HEK293 (cell line): ENCODE data around the gene NELL1.

ENCODE experiments used
- CTCF ChIA-PET: fragments of 350-600 bp; formaldehyde crosslinking; extraction: SDS; loops from one replicate; lab custom pipeline; 2021; ENCODE audit warnings: antibody characterized with exemption; lab: Yijun Ruan, JAX
- POLR2A ChIA-PET: fragments of 300-600 bp; formaldehyde crosslinking; extraction: SDS; loops from one replicate; lab custom pipeline; 2020; ENCODE audit warnings: antibody characterized with exemption, inconsistent platforms; lab: Yijun Ruan, JAX
- H3K27ac ChIP-seq: fragments of 200-500 bp; sonication (Bioruptor generic); 2 replicates; pipeline ENCODE4 v1.5.1; 2014; ENCODE audit warnings: low read depth, low read length, control low read depth, inconsistent platforms; ENCODE audit errors: extremely low read depth
- H3K36me3 ChIP-seq, 2 experiments: fragments of 200-500 bp in 1 of 2; sonication (Bioruptor generic) in 1 of 2; 1 replicate in 1 of 2; 2 replicates in 1 of 2; pipeline ENCODE4 v1.5.1; 2014 to 2017; ENCODE audit warnings: inconsistent platforms in 2 of 2, low read length in 2 of 2; ENCODE audit not compliant: control insufficient read depth in 2 of 2, insufficient read depth in 1 of 2
- H3K4me1 ChIP-seq: fragments of 200-500 bp; sonication (Bioruptor generic); 2 replicates; pipeline ENCODE4 v1.5.1; 2014; ENCODE audit warnings: mild to moderate bottlenecking, low read length, inconsistent platforms; ENCODE audit not compliant: control insufficient read depth, insufficient read depth
- H3K4me3 ChIP-seq: 2 replicates; pipeline ENCODE4 v1.5.1; 2011; ENCODE audit warnings: low read depth, mild to moderate bottlenecking, control low read depth, low read length, moderate library complexity
- H3K9me3 ChIP-seq: fragments of 200-500 bp; sonication (Bioruptor generic); 2 replicates; pipeline ENCODE4 v1.5.1; 2014; ENCODE audit warnings: low read depth, low read length, inconsistent platforms; ENCODE audit not compliant: control insufficient read depth, insufficient read depth
- FEZF1 ChIP-seq: fragments of 450-650 bp; formaldehyde crosslinking; IDR thresholded peaks from 2 replicates; pipeline ENCODE4 v1.5.1; 2016; ENCODE audit warnings: missing biosample characterization, missing genetic modification characterization
- GFI1B ChIP-seq: fragments of 450-650 bp; formaldehyde crosslinking; IDR thresholded peaks from 2 replicates; pipeline ENCODE4 v1.5.1; 2016; ENCODE audit warnings: missing biosample characterization, missing genetic modification characterization
- OSR2 ChIP-seq: fragments of 450-650 bp; formaldehyde crosslinking; IDR thresholded peaks from 2 replicates; pipeline ENCODE4 v1.5.1; 2016; ENCODE audit warnings: missing biosample characterization, missing genetic modification characterization
- RBAK ChIP-seq: fragments of 450-650 bp; formaldehyde crosslinking; IDR thresholded peaks from 2 replicates; pipeline ENCODE4 v1.5.1; 2016; ENCODE audit warnings: missing biosample characterization, missing genetic modification characterization
- SP2 ChIP-seq: fragments of 450-650 bp; formaldehyde crosslinking; IDR thresholded peaks from 2 replicates; pipeline ENCODE4 v1.5.1; 2016; ENCODE audit warnings: missing biosample characterization, missing genetic modification characterization
- SP3 ChIP-seq: fragments of 450-650 bp; formaldehyde crosslinking; IDR thresholded peaks from 2 replicates; pipeline ENCODE4 v1.5.1; 2016; ENCODE audit warnings: missing biosample characterization, missing genetic modification characterization
- YY1 ChIP-seq: fragments of 450-650 bp; formaldehyde crosslinking; IDR thresholded peaks from 2 replicates; pipeline ENCODE4 v1.5.1; 2018; ENCODE audit warnings: missing biosample characterization, missing genetic modification characterization
- ZIC2 ChIP-seq: fragments of 450-650 bp; formaldehyde crosslinking; IDR thresholded peaks from 2 replicates; pipeline ENCODE4 v1.5.1; 2016; ENCODE audit warnings: missing biosample characterization, missing genetic modification characterization
- ZNF174 ChIP-seq: fragments of 450-650 bp; formaldehyde crosslinking; IDR thresholded peaks from 2 replicates; pipeline ENCODE4 v1.5.0; 2017; ENCODE audit warnings: missing biosample characterization, mild to moderate bottlenecking, missing genetic modification characterization
- ZNF19 ChIP-seq: fragments of 450-650 bp; formaldehyde crosslinking; IDR thresholded peaks from 2 replicates; pipeline ENCODE4; 2016; ENCODE audit warnings: missing biosample characterization, missing genetic modification characterization, low read depth
- ZNF24 ChIP-seq: fragments of 450-650 bp; formaldehyde crosslinking; IDR thresholded peaks from 2 replicates; pipeline ENCODE4 v1.5.1; 2016; ENCODE audit warnings: missing biosample characterization, missing genetic modification characterization
- ZNF391 ChIP-seq: fragments of 450-650 bp; formaldehyde crosslinking; IDR thresholded peaks from 2 replicates; pipeline ENCODE4 v1.5.1; 2016; ENCODE audit warnings: low read depth, missing biosample characterization, missing genetic modification characterization, borderline replicate concordance
- ZNF76 ChIP-seq: fragments of 450-650 bp; formaldehyde crosslinking; IDR thresholded peaks from 2 replicates; pipeline ENCODE4; 2016; ENCODE audit warnings: low read depth, missing biosample characterization, missing genetic modification characterization, borderline replicate concordance
- ZSCAN23 ChIP-seq: fragments of 450-650 bp; formaldehyde crosslinking; IDR thresholded peaks from 2 replicates; pipeline ENCODE4 v1.5.1; 2016; ENCODE audit warnings: missing biosample characterization, missing genetic modification characterization
- TF ChIP-seq, protein P1 (sequence below): fragments of 450-650 bp; IDR thresholded peaks from 2 replicates; pipeline ENCODE4 v1.5.1; 2018; ENCODE audit warnings: missing biosample characterization, missing genetic modification characterization
- TF ChIP-seq, protein P2 (sequence below): fragments of 450-650 bp; formaldehyde crosslinking; IDR thresholded peaks from 2 replicates; pipeline ENCODE4 v1.5.1; 2016; ENCODE audit warnings: missing biosample characterization, missing genetic modification characterization
- TF ChIP-seq, protein P3 (sequence below): fragments of 450-650 bp; formaldehyde crosslinking; IDR thresholded peaks from 2 replicates; pipeline ENCODE4 v1.5.1; 2016; ENCODE audit warnings: missing biosample characterization, missing genetic modification characterization
- TF ChIP-seq, protein P4 (sequence below): fragments of 450-650 bp; formaldehyde crosslinking; IDR thresholded peaks from 2 replicates; pipeline ENCODE4 v1.5.1; 2016; ENCODE audit warnings: missing biosample characterization, missing genetic modification characterization, borderline replicate concordance

Gene NELL1

DNA sequence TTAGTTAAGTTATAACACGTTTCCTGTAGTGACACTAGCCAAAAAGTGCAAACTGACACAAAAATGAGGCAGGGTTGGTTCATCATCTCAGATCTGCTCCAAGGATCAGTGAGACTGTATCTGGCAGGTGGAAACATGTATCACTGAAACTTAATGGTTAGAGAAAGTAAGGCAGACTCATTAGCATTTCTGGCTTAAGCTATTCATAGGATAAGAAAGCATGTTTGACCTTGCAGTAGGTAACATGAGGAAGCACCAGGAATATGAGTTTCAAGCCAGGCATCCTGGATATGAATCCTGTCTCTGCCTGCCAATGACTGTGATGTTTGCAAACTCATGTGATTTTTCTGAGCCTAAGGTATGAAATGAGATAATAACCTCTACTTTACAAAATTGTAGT lies 732.1 kb downstream of the NELL1 start:
- Histone ChIP-seq H3K4me3 (no peak overlapping the region), H3K36me3 (no peaks in the 10 kb centered on the region), H3K9me3 (no peaks in the 10 kb centered on the region), H3K27ac (no peak overlapping the region), H3K4me1 (no peaks in the 10 kb centered on the region)
- CTCF ChIA-PET: interaction anchor here (0.6 kb wide), 1 partner anchor 501 kb away, joined by 3 read pairs; no protein-coding TSS in a partner anchor
- POLR2A ChIA-PET: no interaction called here
- TF ChIP-seq ZNF19: no peak
- TF ChIP-seq ZNF76 (tag by site-specific recombination): no peak
- TF ChIP-seq SP2 (tag by site-specific recombination): no peak

DNA sequence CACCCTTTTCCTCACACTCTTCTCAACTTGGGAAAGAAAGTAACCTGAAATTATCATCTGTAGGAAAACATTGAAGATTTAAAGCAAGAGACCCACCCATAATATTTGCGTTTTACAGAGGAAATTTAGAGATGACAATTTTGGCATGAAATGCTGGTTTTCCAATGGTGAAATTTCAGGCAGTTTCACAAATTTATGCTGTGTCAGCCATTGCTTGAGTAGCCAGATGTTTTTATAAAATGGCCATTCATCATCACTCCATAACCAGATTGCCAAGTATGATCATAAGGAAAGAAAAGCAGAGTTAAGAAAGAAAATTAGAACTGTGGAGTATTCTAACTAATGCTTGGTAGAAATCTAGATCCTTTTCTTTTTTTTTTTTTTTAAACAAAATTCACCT lies 732.9 kb downstream of the NELL1 start:
- CTCF ChIA-PET: no interaction called here
- TF ChIP-seq ZNF391 (tag by site-specific recombination) (no peak), FEZF1 (tag by site-specific recombination) (no peak), GFI1B (tag by site-specific recombination) (no peak), ZIC2 (no peak), OSR2 (no peak), ZNF24 (tag by site-specific recombination) (no peak), RBAK (tag by site-specific recombination) (no peak), SP3 (tag by site-specific recombination) (no peak), ZSCAN23 (tag by site-specific recombination) (no peak)
- TF ChIP-seq, protein P1, sequence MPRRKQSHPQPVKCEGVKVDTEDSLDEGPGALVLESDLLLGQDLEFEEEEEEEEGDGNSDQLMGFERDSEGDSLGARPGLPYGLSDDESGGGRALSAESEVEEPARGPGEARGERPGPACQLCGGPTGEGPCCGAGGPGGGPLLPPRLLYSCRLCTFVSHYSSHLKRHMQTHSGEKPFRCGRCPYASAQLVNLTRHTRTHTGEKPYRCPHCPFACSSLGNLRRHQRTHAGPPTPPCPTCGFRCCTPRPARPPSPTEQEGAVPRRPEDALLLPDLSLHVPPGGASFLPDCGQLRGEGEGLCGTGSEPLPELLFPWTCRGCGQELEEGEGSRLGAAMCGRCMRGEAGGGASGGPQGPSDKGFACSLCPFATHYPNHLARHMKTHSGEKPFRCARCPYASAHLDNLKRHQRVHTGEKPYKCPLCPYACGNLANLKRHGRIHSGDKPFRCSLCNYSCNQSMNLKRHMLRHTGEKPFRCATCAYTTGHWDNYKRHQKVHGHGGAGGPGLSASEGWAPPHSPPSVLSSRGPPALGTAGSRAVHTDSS (tag by site-specific recombination): no peak
- TF ChIP-seq, protein P2, sequence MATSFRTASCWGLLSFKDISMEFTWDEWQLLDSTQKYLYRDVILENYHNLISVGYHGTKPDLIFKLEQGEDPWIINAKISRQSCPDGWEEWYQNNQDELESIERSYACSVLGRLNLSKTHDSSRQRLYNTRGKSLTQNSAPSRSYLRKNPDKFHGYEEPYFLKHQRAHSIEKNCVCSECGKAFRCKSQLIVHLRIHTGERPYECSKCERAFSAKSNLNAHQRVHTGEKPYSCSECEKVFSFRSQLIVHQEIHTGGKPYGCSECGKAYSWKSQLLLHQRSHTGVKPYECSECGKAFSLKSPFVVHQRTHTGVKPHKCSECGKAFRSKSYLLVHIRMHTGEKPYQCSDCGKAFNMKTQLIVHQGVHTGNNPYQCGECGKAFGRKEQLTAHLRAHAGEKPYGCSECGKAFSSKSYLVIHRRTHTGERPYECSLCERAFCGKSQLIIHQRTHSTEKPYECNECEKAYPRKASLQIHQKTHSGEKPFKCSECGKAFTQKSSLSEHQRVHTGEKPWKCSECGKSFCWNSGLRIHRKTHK (tag by site-specific recombination): no peak
- TF ChIP-seq, protein P3, sequence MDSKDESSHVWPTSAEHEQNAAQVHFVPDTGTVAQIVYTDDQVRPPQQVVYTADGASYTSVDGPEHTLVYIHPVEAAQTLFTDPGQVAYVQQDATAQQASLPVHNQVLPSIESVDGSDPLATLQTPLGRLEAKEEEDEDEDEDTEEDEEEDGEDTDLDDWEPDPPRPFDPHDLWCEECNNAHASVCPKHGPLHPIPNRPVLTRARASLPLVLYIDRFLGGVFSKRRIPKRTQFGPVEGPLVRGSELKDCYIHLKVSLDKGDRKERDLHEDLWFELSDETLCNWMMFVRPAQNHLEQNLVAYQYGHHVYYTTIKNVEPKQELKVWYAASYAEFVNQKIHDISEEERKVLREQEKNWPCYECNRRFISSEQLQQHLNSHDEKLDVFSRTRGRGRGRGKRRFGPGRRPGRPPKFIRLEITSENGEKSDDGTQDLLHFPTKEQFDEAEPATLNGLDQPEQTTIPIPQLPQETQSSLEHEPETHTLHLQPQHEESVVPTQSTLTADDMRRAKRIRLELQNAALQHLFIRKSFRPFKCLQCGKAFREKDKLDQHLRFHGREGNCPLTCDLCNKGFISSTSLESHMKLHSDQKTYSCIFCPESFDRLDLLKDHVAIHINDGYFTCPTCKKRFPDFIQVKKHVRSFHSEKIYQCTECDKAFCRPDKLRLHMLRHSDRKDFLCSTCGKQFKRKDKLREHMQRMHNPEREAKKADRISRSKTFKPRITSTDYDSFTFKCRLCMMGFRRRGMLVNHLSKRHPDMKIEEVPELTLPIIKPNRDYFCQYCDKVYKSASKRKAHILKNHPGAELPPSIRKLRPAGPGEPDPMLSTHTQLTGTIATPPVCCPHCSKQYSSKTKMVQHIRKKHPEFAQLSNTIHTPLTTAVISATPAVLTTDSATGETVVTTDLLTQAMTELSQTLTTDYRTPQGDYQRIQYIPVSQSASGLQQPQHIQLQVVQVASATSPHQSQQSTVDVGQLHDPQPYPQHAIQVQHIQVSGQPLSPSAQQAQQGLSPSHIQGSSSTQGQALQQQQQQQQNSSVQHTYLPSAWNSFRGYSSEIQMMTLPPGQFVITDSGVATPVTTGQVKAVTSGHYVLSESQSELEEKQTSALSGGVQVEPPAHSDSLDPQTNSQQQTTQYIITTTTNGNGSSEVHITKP (tag by site-specific recombination): no peak
- POLR2A ChIA-PET: no interaction called here
- Histone ChIP-seq H3K27ac (no peak overlapping the region), H3K9me3 (no peaks in the 10 kb centered on the region), H3K4me1 (no peaks in the 10 kb centered on the region), H3K4me3 (no peak overlapping the region), H3K36me3 (no peaks in the 10 kb centered on the region)

DNA sequence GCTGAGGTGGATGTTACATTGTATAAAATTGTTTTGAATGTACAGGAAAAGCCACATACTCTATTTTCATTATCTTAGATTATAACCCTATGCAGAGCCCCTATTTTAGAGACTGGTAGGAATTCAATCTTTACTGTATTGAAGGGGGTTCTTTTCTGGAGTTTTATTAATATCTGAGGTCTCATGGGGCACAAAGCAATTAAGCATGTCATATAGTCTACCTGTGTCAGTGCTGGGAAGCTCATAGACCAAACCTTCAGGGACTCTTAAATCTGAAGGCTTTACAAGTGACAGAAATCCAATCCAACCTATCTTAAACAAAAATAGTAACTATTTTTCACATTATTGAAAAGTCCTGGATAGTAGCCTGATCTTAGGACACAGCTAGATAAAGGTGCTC lies 733.7 kb downstream of the NELL1 start:
- ChIA-PET POLR2A (no interaction called here), CTCF (no interaction called here)
- TF ChIP-seq ZNF174 (tag by site-specific recombination) (no peak), YY1 (tag by site-specific recombination) (no peak)
- TF ChIP-seq, protein P4, sequence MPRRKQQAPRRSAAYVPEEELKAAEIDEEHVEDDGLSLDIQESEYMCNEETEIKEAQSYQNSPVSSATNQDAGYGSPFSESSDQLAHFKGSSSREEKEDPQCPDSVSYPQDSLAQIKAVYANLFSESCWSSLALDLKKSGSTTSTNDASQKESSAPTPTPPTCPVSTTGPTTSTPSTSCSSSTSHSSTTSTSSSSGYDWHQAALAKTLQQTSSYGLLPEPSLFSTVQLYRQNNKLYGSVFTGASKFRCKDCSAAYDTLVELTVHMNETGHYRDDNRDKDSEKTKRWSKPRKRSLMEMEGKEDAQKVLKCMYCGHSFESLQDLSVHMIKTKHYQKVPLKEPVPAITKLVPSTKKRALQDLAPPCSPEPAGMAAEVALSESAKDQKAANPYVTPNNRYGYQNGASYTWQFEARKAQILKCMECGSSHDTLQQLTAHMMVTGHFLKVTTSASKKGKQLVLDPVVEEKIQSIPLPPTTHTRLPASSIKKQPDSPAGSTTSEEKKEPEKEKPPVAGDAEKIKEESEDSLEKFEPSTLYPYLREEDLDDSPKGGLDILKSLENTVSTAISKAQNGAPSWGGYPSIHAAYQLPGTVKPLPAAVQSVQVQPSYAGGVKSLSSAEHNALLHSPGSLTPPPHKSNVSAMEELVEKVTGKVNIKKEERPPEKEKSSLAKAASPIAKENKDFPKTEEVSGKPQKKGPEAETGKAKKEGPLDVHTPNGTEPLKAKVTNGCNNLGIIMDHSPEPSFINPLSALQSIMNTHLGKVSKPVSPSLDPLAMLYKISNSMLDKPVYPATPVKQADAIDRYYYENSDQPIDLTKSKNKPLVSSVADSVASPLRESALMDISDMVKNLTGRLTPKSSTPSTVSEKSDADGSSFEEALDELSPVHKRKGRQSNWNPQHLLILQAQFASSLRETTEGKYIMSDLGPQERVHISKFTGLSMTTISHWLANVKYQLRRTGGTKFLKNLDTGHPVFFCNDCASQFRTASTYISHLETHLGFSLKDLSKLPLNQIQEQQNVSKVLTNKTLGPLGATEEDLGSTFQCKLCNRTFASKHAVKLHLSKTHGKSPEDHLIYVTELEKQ (tag by site-specific recombination): no peak
- H3K9me3 ChIP-seq: no peaks in the 10 kb centered on the region
- no peaks in the 10 kb centered on the region for H3K4me1 ChIP-seq
- no peaks in the 10 kb centered on the region for H3K36me3 ChIP-seq
- no peak overlapping the region for H3K4me3 ChIP-seq
- H3K27ac ChIP-seq: no peak overlapping the region
